ENCODE measurements around the gene TAF6. TPM values are rescaled to one million over a fixed set of nuclear protein-coding genes. Genes with fewer than 3 reads are reported as not detected.

TAF6 gene
- total and polyA plus RNA-seq, 2 of the 4 experiments (the other 2 are of a cell fraction) = 11.3 to 55.3 TPM

DNA sequence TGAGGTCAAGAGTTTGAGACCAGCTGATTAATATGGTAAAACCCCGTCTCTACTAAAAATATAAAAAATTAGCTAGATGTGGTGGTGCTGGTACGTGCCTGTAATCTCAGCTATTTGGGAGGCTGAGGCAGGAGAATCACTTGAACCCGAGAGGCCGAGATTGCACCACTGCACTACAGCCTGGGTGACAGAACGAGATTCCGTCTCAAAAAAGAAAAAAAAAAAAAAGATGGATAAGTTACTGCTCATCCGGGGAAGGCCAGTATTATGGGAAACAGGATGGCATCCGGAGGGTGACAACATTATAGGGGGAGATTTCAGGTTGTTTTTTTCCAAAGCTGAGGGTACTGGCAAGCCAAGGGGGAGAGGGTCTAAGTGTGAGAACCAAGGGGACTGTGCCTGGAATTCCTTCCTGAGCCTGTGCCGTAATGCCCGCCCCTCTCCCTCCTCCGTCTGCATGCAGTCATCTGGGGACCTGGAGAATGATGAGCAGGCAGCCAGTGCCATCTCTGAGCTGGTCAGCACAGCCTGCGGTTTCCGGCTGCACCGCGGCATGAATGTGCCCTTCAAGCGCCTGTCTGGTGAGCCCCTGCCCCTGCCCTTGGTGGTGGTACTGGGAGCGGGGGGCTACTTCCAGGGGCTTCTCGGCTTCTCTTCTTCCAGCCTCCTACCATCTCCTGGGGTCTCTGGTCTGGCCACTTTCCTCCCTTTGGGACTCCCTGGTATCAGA, 33.9 kb upstream of the TAF6 start:
- DNase-seq = no peak
- POLR2A ChIA-PET (ENCODE audit: unreplicated experiment) = interaction anchor here (0.6 kb wide), 1 partner anchor 68 kb away, joined by 3 read pairs; no protein-coding TSS in a partner anchor
- Histone ChIP-seq H3K4me2 (ENCODE audit: low read depth, low read length) (no peak overlapping the region), H2AFZ (replicated peaks; ENCODE audit: low read length, poor library complexity) (no peak overlapping the region), H3K27ac (ENCODE audit: insufficient read depth, low read length) (no peak overlapping the region), H2BK20ac (ENCODE audit: low read depth, low read length) (no peak overlapping the region), H3K9me3 (ENCODE audit: control insufficient read depth, insufficient read depth, low read length) (no peaks in the 10 kb centered on the region), H3K27me3 (ENCODE audit: control insufficient read depth, insufficient read depth, low read length) (no peaks in the 10 kb centered on the region), H3K36me3 (ENCODE audit: control insufficient read depth, insufficient read depth, low read length) (peaks cover 42% of the 10 kb centered on the region), H3K23ac (ENCODE audit: low read depth, low read length) (no peak overlapping the region), H2BK5ac (ENCODE audit: low read depth, low read length, poor library complexity, severe bottlenecking) (no peak overlapping the region), H4K91ac (ENCODE audit: insufficient read depth, low read depth, low read length) (no peak overlapping the region), H3K14ac (replicated peaks; ENCODE audit: low read depth, low read length) (no peak overlapping the region), H4K20me1 (ENCODE audit: insufficient read depth, low read length) (peaks cover 23% of the 10 kb centered on the region), H2BK120ac (ENCODE audit: low read depth, low read length) (no peak overlapping the region), H2AK9ac (replicated peaks; ENCODE audit: low read depth, low read length, poor library complexity) (no peak overlapping the region), H3K4me1 (ENCODE audit: control insufficient read depth, insufficient read depth, low read length) (peaks cover 8% of the 10 kb centered on the region), H2BK15ac (ENCODE audit: low read depth, low read length) (no peak overlapping the region), H3K9ac (ENCODE audit: low read depth, low read length) (no peak overlapping the region), H3K56ac (ENCODE audit: extremely low read depth, insufficient read depth, low read length) (no peak overlapping the region), H3K4ac (ENCODE audit: low read depth, low read length) (no peak overlapping the region), H3K18ac (ENCODE audit: low read depth, low read length) (no peak overlapping the region), H2AK5ac (ENCODE audit: low read depth, low read length) (no peak overlapping the region), H4K5ac (ENCODE audit: low read depth, low read length) (no peak overlapping the region), H3K9me1 (ENCODE audit: insufficient read depth, low read length) (no peaks in the 10 kb centered on the region), H4K8ac (ENCODE audit: low read depth in 2 of 2, low read length in 2 of 2) (no peak overlapping the region), H3K79me1 (ENCODE audit: low read depth in 1 of 2, low read length in 2 of 2) (peaks cover 32 to 78% of the 10 kb centered on the region in 2 experiments), H3K4me3 (ENCODE audit: insufficient read depth, low read depth, low read length) (no peak overlapping the region)
- CTCF ChIA-PET = no interaction called here
- 92% methylated on average over 6 of the region's 18 CpGs; no CpG with 5 or more reads in 1 of the 2 experiments for WGBS, 2 experiments (ENCODE audit: extremely low coverage in 2 of 2, insufficient read length in 1 of 2)
- BruUV-seq (replicated peaks) = no TSS peak
- dilution Hi-C loops (cut with HindIII; ENCODE audit: low sequenced_read_pairs, unreplicated experiment) = no loop called here
- in situ Hi-C loops (cut with MboI; ENCODE audit: low sequenced_read_pairs) = no loop called here
- no peak for ATAC-seq (ENCODE audit: low read depth)
- intact Hi-C loops (cut with micrococcal nuclease) = no loop called here
- TF ChIP-seq RAD21 (IDR thresholded peaks at IDR 0.05; ENCODE audit: low read length) (no peak), POLR2A (IDR thresholded peaks at IDR 0.05; ENCODE audit: low read depth, low read length) (no peak), FOS (IDR thresholded peaks at IDR 0.05; ENCODE audit: low read depth, low read length) (no peak), NFE2L2 (IDR thresholded peaks at IDR 0.05; ENCODE audit: low read depth, low read length) (no peak)
- TF ChIP-seq, protein P1, sequence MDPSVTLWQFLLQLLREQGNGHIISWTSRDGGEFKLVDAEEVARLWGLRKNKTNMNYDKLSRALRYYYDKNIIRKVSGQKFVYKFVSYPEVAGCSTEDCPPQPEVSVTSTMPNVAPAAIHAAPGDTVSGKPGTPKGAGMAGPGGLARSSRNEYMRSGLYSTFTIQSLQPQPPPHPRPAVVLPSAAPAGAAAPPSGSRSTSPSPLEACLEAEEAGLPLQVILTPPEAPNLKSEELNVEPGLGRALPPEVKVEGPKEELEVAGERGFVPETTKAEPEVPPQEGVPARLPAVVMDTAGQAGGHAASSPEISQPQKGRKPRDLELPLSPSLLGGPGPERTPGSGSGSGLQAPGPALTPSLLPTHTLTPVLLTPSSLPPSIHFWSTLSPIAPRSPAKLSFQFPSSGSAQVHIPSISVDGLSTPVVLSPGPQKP (IDR thresholded peaks at IDR 0.05; ENCODE audit: borderline replicate concordance, low read depth, low read length) = no peak
